WTC11 (cell line): ENCODE measurements around the gene SNX9. TPM values are rescaled to one million over a fixed set of nuclear protein-coding genes. Genes with fewer than 3 reads are reported as not detected.

Experiments used
- ATAC-seq: fragments of 200-7000 bp; cut with Tn5 transposase; 2 replicates; pipeline ENCODE4 v1.10.0; 2021; ENCODE audit warnings: mild to moderate bottlenecking, moderate library complexity
- CTCF ChIA-PET: fragments of 300-600 bp; sonication (Branson Sonifier 250); formaldehyde crosslinking; loops from one replicate; lab custom pipeline; 2021; ENCODE audit warnings: antibody characterized with exemption; lab: Charles Lee
- POLR2A ChIA-PET: fragments of 350-600 bp; sonication (Branson Sonifier 250); formaldehyde crosslinking; loops from one replicate; lab custom pipeline; 2021; ENCODE audit warnings: antibody characterized with exemption; lab: Charles Lee
- DNase-seq: peaks from one replicate; pipeline ENCODE4 v3.0.0; 2021; ENCODE audit warnings: low spot score
- H3K27ac Mint-ChIP-seq: 2 replicates; pipeline ENCODE4 v1.8.0; 2021; ENCODE audit warnings: mixed read lengths
- H3K27me3 Mint-ChIP-seq: 2 replicates; pipeline ENCODE4 v1.8.0; 2021; ENCODE audit warnings: low read depth, mild to moderate bottlenecking, moderate library complexity, mixed read lengths
- H3K36me3 Mint-ChIP-seq: 2 replicates; pipeline ENCODE4 v1.8.0; 2021; ENCODE audit warnings: mixed read lengths
- H3K4me1 Mint-ChIP-seq: 2 replicates; pipeline ENCODE4 v1.8.0; 2022; ENCODE audit warnings: mixed read lengths
- H3K4me3 Mint-ChIP-seq: 2 replicates; pipeline ENCODE4 v1.8.0; 2021; ENCODE audit warnings: mild to moderate bottlenecking, moderate library complexity, mixed read lengths
- H3K9me3 Mint-ChIP-seq: 2 replicates; pipeline ENCODE4 v1.8.0; 2021; ENCODE audit warnings: mixed read lengths
- EMX1 ChIP-seq: fragments of 250-450 bp; sonication (Bioruptor Pico); IDR thresholded peaks from 2 replicates; pipeline ENCODE4 v1.8.0; 2021; ENCODE audit warnings: mild to moderate bottlenecking
- ESRRA ChIP-seq: sonication (generic); formaldehyde crosslinking; IDR thresholded peaks from 2 replicates; pipeline ENCODE4 v1.8.1; 2022; ENCODE audit warnings: mild to moderate bottlenecking, missing genetic modification reagents, borderline replicate concordance
- GTF2I ChIP-seq: fragments of 250-450 bp; sonication (Bioruptor Pico); conservative IDR thresholded peaks from 2 replicates; pipeline ENCODE4 v1.4.0; 2021; ENCODE audit warnings: mild to moderate bottlenecking
- MAX ChIP-seq: sonication (generic); formaldehyde crosslinking; IDR thresholded peaks from 2 replicates; pipeline ENCODE4 v1.8.0; 2022; ENCODE audit warnings: mild to moderate bottlenecking, missing genetic modification reagents
- NFE2L1 ChIP-seq: sonication (generic); formaldehyde crosslinking; IDR thresholded peaks from 2 replicates; pipeline ENCODE4 v1.8.1; 2023; ENCODE audit warnings: missing genetic modification reagents
- NR1H2 ChIP-seq: sonication (generic); formaldehyde crosslinking; IDR thresholded peaks from 2 replicates; pipeline ENCODE4 v1.9.0; 2021; ENCODE audit warnings: mild to moderate bottlenecking, moderate library complexity, missing genetic modification reagents
- NR3C1 ChIP-seq: sonication (generic); formaldehyde crosslinking; conservative IDR thresholded peaks from 2 replicates; pipeline ENCODE4 v1.8.1; 2023; ENCODE audit warnings: low read depth, mild to moderate bottlenecking, missing genetic modification reagents
- TEAD1 ChIP-seq: sonication (generic); formaldehyde crosslinking; IDR thresholded peaks from 2 replicates; pipeline ENCODE4 v1.8.0; 2022; ENCODE audit warnings: mild to moderate bottlenecking, missing genetic modification reagents
- ZBTB43 ChIP-seq: sonication (generic); formaldehyde crosslinking; IDR thresholded peaks from 2 replicates; pipeline ENCODE4 v1.8.1; 2023; ENCODE audit warnings: mild to moderate bottlenecking, missing genetic modification reagents
- ZNF219 ChIP-seq: sonication (generic); formaldehyde crosslinking; IDR thresholded peaks from 2 replicates; pipeline ENCODE4 v1.8.0; 2023; ENCODE audit warnings: missing genetic modification reagents, mild to moderate bottlenecking, borderline replicate concordance
- ZNF416 ChIP-seq: fragments of 250-450 bp; sonication (Bioruptor Pico); IDR thresholded peaks from 2 replicates; pipeline ENCODE4 v1.9.0; 2021; ENCODE audit warnings: mild to moderate bottlenecking, inconsistent platforms
- ZNF512 ChIP-seq: sonication (generic); formaldehyde crosslinking; IDR thresholded peaks from 2 replicates; pipeline ENCODE4 v1.8.1; 2022; ENCODE audit warnings: missing genetic modification reagents, borderline replicate concordance
- total RNA-seq: library from RNA; stranded (reverse); gene quantifications from 3 replicates; pipeline ENCODE4 v1.2.3, GENCODE V29; 2021
- TF ChIP-seq, protein P1 (sequence below): sonication (generic); formaldehyde crosslinking; IDR thresholded peaks from 2 replicates; pipeline ENCODE4 v1.8.0; 2022; ENCODE audit warnings: mild to moderate bottlenecking, missing genetic modification reagents
- TF ChIP-seq, protein P2 (sequence below): sonication (generic); formaldehyde crosslinking; IDR thresholded peaks from 2 replicates; pipeline ENCODE4 v1.8.0; 2023; ENCODE audit warnings: missing genetic modification reagents, mild to moderate bottlenecking, borderline replicate concordance

SNX9 gene
- total RNA-seq, 1 experiment from 2014 or later: 35.0 TPM

DNA sequence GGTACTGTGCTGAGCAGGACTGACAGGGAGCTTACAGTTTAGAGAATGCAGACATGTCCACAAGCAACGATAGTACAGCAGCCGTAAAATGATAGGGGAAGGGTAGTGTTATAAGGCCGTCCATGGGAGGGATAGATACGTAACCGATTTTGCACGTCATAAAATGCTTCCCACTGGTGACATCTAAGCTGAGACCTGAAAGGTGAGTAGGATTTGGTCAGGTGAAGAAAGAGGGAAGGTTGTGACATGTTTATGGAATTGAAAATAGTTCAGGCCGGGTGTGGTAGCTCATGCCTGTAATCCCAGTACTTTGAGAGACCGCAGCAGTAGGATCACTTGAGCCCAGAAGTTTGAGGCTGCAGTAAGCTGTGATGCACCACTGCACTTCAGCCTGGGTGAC, 25.6 kb downstream of the SNX9 start:
- H3K9me3 Mint-ChIP-seq: peaks cover 13% of the 10 kb centered on the region

DNA sequence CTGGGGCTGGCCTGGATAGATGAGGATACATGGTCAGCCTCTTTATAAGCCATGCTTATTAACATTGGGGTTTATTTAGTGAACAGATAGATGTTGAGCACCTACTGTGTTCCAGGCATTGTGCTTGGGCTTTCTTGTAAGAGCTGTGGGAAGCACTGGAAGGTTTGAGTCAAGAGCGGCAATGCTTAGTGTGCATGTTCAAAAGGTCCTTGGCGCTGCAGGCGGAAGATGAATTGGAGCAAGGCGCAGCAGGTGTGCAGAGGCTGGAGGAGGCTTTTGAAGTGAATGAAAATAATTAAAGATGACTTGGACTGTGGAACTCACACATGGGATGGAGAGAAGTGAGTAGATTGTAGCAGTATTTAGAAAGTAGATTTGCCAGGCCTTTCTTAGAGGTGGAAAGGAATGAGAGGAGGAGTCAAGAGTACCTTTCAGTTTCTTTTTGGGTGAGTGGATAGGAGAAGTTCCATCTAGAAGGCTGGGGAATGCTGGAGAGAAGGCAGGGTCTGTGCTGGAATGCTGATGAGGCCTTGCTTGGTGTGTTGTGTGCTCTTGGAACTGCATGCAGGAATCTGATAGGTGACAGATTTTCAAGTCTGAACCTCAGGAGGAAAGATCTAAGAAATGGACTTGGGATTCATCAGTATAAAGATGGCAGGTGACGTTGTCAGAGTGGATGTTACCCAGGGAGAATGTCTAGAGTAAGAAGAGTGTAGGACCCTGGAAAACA, 26.4 kb downstream of the SNX9 start:
- POLR2A ChIA-PET: no interaction called here
- Mint-ChIP-seq H3K36me3 (peaks cover 15% of the 10 kb centered on the region), H3K4me3 (no peak overlapping the region)
- TF ChIP-seq TEAD1 (no peak), NFE2L1 (CRISPR knock-in tag) (no peak), NR1H2 (CRISPR knock-in tag) (no peak), EMX1 (CRISPR knock-in tag) (no peak)
- TF ChIP-seq, protein P1, sequence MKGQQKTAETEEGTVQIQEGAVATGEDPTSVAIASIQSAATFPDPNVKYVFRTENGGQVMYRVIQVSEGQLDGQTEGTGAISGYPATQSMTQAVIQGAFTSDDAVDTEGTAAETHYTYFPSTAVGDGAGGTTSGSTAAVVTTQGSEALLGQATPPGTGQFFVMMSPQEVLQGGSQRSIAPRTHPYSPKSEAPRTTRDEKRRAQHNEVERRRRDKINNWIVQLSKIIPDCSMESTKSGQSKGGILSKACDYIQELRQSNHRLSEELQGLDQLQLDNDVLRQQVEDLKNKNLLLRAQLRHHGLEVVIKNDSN: no peak
- TF ChIP-seq, all 79 proteins: peak for 0
- H3K27ac Mint-ChIP-seq: peak overlapping the region; percentile 54
- peaks cover 53% of the 10 kb centered on the region for H3K4me1 Mint-ChIP-seq
- CTCF ChIA-PET: interaction anchor here (0.8 to 1.8 kb wide), 4 partner anchors 21 to 92 kb away, joined by 3 to 7 read pairs (median 6); no protein-coding TSS in a partner anchor
- H3K27me3 Mint-ChIP-seq: no peaks in the 10 kb centered on the region
- ATAC-seq (peak; percentile 16; the same call in 1 of the 2 replicates), DNase-seq (no peak)
- peaks cover 13% of the 10 kb centered on the region for H3K9me3 Mint-ChIP-seq

More for the DNA sequence above, 25.6 kb downstream of the SNX9 start:
- Mint-ChIP-seq H3K4me3 (no peak overlapping the region), H3K4me1 (peaks cover 51% of the 10 kb centered on the region), H3K36me3 (peaks cover 15% of the 10 kb centered on the region), H3K27ac (peak overlapping the region; percentile 67; the same call in 1 of the 2 replicates), H3K27me3 (no peaks in the 10 kb centered on the region)
- DNase-seq (no peak), ATAC-seq (no peak; the same call in 1 of the 2 replicates)
- ChIA-PET CTCF (interaction anchor here (0.8 to 1.8 kb wide), 4 partner anchors 20 to 91 kb away, joined by 3 to 7 read pairs (median 6); no protein-coding TSS in a partner anchor), POLR2A (no interaction called here)
- TF ChIP-seq ESRRA (CRISPR knock-in tag) (no peak), ZNF416 (CRISPR knock-in tag) (no peak), NR3C1 (no peak), MAX (CRISPR knock-in tag) (no peak), ZNF512 (CRISPR knock-in tag) (no peak)

DNA sequence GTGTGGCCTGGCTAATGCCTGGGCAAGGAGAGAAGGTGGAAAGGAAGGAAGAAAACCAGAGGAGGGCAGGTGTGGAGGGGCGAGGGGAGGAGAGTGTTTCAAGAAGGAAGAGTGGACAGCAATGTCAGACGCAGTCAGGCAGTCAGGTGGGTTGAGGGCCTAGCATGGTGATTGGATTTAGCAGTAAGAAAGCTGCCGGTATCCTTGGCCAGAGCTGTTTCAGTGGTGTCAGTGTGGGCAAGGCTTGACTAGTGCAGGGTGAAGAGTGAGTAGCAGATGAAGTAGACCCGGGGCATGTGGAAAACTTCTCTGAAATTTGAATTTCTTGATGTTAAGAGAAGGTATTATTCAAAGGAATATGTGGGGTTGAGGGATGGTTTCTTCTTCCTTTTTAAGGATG, 27.0 kb downstream of the SNX9 start:
- TF ChIP-seq ZBTB43: no peak
- TF ChIP-seq GTF2I (CRISPR knock-in tag): no peak
- TF ChIP-seq ZNF219 (CRISPR knock-in tag): no peak
- TF ChIP-seq, protein P2, sequence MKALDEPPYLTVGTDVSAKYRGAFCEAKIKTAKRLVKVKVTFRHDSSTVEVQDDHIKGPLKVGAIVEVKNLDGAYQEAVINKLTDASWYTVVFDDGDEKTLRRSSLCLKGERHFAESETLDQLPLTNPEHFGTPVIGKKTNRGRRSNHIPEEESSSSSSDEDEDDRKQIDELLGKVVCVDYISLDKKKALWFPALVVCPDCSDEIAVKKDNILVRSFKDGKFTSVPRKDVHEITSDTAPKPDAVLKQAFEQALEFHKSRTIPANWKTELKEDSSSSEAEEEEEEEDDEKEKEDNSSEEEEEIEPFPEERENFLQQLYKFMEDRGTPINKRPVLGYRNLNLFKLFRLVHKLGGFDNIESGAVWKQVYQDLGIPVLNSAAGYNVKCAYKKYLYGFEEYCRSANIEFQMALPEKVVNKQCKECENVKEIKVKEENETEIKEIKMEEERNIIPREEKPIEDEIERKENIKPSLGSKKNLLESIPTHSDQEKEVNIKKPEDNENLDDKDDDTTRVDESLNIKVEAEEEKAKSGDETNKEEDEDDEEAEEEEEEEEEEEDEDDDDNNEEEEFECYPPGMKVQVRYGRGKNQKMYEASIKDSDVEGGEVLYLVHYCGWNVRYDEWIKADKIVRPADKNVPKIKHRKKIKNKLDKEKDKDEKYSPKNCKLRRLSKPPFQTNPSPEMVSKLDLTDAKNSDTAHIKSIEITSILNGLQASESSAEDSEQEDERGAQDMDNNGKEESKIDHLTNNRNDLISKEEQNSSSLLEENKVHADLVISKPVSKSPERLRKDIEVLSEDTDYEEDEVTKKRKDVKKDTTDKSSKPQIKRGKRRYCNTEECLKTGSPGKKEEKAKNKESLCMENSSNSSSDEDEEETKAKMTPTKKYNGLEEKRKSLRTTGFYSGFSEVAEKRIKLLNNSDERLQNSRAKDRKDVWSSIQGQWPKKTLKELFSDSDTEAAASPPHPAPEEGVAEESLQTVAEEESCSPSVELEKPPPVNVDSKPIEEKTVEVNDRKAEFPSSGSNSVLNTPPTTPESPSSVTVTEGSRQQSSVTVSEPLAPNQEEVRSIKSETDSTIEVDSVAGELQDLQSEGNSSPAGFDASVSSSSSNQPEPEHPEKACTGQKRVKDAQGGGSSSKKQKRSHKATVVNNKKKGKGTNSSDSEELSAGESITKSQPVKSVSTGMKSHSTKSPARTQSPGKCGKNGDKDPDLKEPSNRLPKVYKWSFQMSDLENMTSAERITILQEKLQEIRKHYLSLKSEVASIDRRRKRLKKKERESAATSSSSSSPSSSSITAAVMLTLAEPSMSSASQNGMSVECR (CRISPR knock-in tag): no peak
- ATAC-seq (peak; percentile 31; the same call in 1 of the 2 replicates), DNase-seq (no peak)
- H3K27ac Mint-ChIP-seq: peak overlapping the region; percentile 54
- ChIA-PET CTCF (interaction anchor here (0.6 to 1.5 kb wide), 2 partner anchors 23 to 94 kb away, joined by 3 to 5 read pairs; no protein-coding TSS in a partner anchor), POLR2A (no interaction called here)
- H3K36me3 Mint-ChIP-seq: peaks cover 15% of the 10 kb centered on the region
- H3K4me1 Mint-ChIP-seq: peaks cover 58% of the 10 kb centered on the region
- H3K4me3 Mint-ChIP-seq: no peak overlapping the region
- no peaks in the 10 kb centered on the region for H3K27me3 Mint-ChIP-seq
- peaks cover 13% of the 10 kb centered on the region for H3K9me3 Mint-ChIP-seq
